Jurkat, Clone E6-1 (cell line): Measurements from ENCODE around the gene PPARD.

Experiments
- DNase-seq: peaks from one replicate; pipeline ENCODE4 v3.0.0-alpha.2; 2011; ENCODE audit warnings: low read depth, low spot score
- H3K4me3 ChIP-seq: 2 replicates; pipeline ENCODE4 v1.5.1; 2011; ENCODE audit warnings: mild to moderate bottlenecking, low read length, control low read depth, moderate library complexity

The PPARD gene

GRCh38 chr6:35473850-35474130 is 131.4 kb downstream of the PPARD start:
- H3K4me3 ChIP-seq, result no peak overlapping the region
- DNase-seq, result no peak

GRCh38 chr6:35474131-35474941 is 132.0 kb downstream of the PPARD start:
- no peak overlapping the region for H3K4me3 ChIP-seq
- no peak for DNase-seq

GRCh38 chr6:35474942-35475570 is 132.7 kb downstream of the PPARD start:
- no peak for DNase-seq
- no peak overlapping the region for H3K4me3 ChIP-seq

GRCh38 chr6:35475573-35475972 is 133.2 kb downstream of the PPARD start:
- DNase-seq, result no peak
- no peak overlapping the region for H3K4me3 ChIP-seq

GRCh38 chr6:35476004-35476403 is 133.6 kb downstream of the PPARD start:
- DNase-seq, result no peak
- H3K4me3 ChIP-seq, result no peak overlapping the region

DNA sequence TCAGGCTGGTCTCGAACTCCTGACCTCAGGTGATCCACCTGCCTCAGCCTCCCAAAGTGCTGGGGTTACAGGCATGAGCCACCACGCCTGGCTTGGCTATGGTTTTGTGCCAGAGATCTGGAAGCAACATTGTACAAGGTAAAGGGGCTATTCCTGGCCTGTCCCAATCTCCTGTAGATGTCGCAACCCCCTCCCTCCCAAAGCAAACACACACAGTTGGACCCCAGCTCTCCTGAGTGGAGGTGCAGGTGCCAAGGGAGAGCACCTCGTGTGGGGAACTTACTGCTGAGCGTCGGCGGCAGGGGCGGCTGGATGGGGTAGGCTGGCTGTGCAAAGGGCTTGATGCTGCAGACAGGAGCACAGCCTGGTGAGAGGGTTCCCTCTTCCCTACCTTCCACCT is 134.7 kb downstream of the PPARD start:
- no peak for DNase-seq
- H3K4me3 ChIP-seq, result no peak overlapping the region
